Ramos (cell line): ENCODE results near the gene CHRNA3.
"Not testable (repeated sequence)": the region's sequence is repeated elsewhere in the genome, so short reads cannot be mapped to it uniquely, and the experiment has no call there.

Experiments
- in situ Hi-C: fragments of 300-500 bp; cut with MboI; formaldehyde crosslinking; loops from one replicate; pipeline ENCODE4 v1.14.3; 2022; ENCODE audit warnings: low sequenced_read_pairs; ENCODE audit not compliant: unreplicated experiment

The CHRNA3 gene

GRCh38 chr15:78619022-78619950 is 1.5 kb downstream of the CHRNA3 start:
- in situ Hi-C loops = loop anchor here (5.0 kb wide), 1 partner anchor 88 kb away; no protein-coding TSS in a partner anchor

- in situ Hi-C loops = loop anchor here (5.0 kb wide), 1 partner anchor 89 kb away; no protein-coding TSS in a partner anchor
Measured at GRCh38 chr15:78618490-78618934, 2.3 kb downstream of the CHRNA3 start.

- in situ Hi-C loops = loop anchor here (5.0 kb wide), 1 partner anchor 89 kb away; no protein-coding TSS in a partner anchor
Measured at GRCh38 chr15:78618064-78618463, 2.7 kb downstream of the CHRNA3 start.

- in situ Hi-C loops = loop anchor here (5.0 kb wide), 1 partner anchor 90 kb away; no protein-coding TSS in a partner anchor
Measured at GRCh38 chr15:78617516-78617915, 3.3 kb downstream of the CHRNA3 start.

- in situ Hi-C loops = loop anchor here (5.0 kb wide), 1 partner anchor 90 kb away; no protein-coding TSS in a partner anchor
Measured at GRCh38 chr15:78617076-78617475, 3.7 kb downstream of the CHRNA3 start.

- in situ Hi-C loops = loop anchor here (5.0 kb wide), 1 partner anchor 91 kb away; no protein-coding TSS in a partner anchor
Measured at GRCh38 chr15:78616506-78616905, 4.3 kb downstream of the CHRNA3 start.

GRCh38 chr15:78615151-78615589 is 5.6 kb downstream of the CHRNA3 start:
- in situ Hi-C loops = loop anchor here (5.0 kb wide), 1 partner anchor 92 kb away; no protein-coding TSS in a partner anchor

GRCh38 chr15:78614021-78614420 is 6.8 kb downstream of the CHRNA3 start:
- in situ Hi-C loops = no loop called here

- in situ Hi-C loops = not testable (repeated sequence)
Measured at GRCh38 chr15:78609551-78609950, 11.2 kb downstream of the CHRNA3 start.

- in situ Hi-C loops = no loop called here
Measured at GRCh38 chr15:78605680-78606079, 15.1 kb downstream of the CHRNA3 start.

- in situ Hi-C loops = no loop called here
Measured at GRCh38 chr15:78605201-78605600, 15.6 kb downstream of the CHRNA3 start.

GRCh38 chr15:78604420-78604819 is 16.4 kb downstream of the CHRNA3 start:
- in situ Hi-C loops = no loop called here

- in situ Hi-C loops = no loop called here
Measured at GRCh38 chr15:78603467-78603866, 17.3 kb downstream of the CHRNA3 start.

- in situ Hi-C loops = no loop called here
Measured at GRCh38 chr15:78599189-78599588, 21.6 kb downstream of the CHRNA3 start.

- in situ Hi-C loops = no loop called here
Measured at GRCh38 chr15:78598348-78598747, 22.4 kb downstream of the CHRNA3 start.

GRCh38 chr15:78597583-78597982 is 23.2 kb downstream of the CHRNA3 start:
- in situ Hi-C loops = no loop called here

- in situ Hi-C loops = no loop called here
Measured at GRCh38 chr15:78574944-78575343, 45.9 kb downstream of the CHRNA3 start.

- in situ Hi-C loops = no loop called here
Measured at GRCh38 chr15:78573416-78573815, 47.4 kb downstream of the CHRNA3 start.

- in situ Hi-C loops = no loop called here
Measured at GRCh38 chr15:78571382-78571781, 49.4 kb downstream of the CHRNA3 start.

GRCh38 chr15:78570710-78571109 is 50.1 kb downstream of the CHRNA3 start:
- in situ Hi-C loops = no loop called here

- in situ Hi-C loops = no loop called here
Measured at GRCh38 chr15:78567531-78567930, 53.3 kb downstream of the CHRNA3 start.
